ENCODE measurements around the gene PORCN.

- TF ChIP-seq USF1 (CRISPR knock-in tag; IDR thresholded peaks at IDR 0.05) (no peak), CTCF (IDR thresholded peaks at IDR 0.05) (peak; percentile 31; the same call in 1 of the 2 replicates), ZNF512 (CRISPR knock-in tag; IDR thresholded peaks at IDR 0.05; ENCODE audit: borderline replicate concordance) (no peak), E2F1 (CRISPR knock-in tag; IDR thresholded peaks at IDR 0.05) (no peak), MAX (CRISPR knock-in tag; IDR thresholded peaks at IDR 0.05) (no peak), SMAD3 (CRISPR knock-in tag; IDR thresholded peaks at IDR 0.05; ENCODE audit: borderline replicate concordance) (no peak), CREB1 (CRISPR knock-in tag; IDR thresholded peaks at IDR 0.05) (no peak), GTF2I (CRISPR knock-in tag; conservative IDR thresholded peaks at IDR 0.05) (no peak), ARID4B (CRISPR knock-in tag; IDR thresholded peaks at IDR 0.05; ENCODE audit: borderline replicate concordance) (no peak), JUN (CRISPR knock-in tag; IDR thresholded peaks at IDR 0.05) (no peak), ETV6 (CRISPR knock-in tag; IDR thresholded peaks at IDR 0.05) (no peak), ZNF121 (CRISPR knock-in tag; IDR thresholded peaks at IDR 0.05) (no peak)
These were observed 42.1 kb upstream of the PORCN start for GRCh38 chrX:48466696-48467095.

Data from WTC11 (cell line).